ENCODE data around the gene STOX2. TPM values are rescaled to one million over a fixed set of nuclear protein-coding genes. Genes with fewer than 3 reads are reported as not detected.
A peak's percentile ranks its signal among the peaks of the same experiment; 100 is the strongest.

The STOX2 gene
- total RNA-seq, 4 donors from 2014 or later, result 21.6 to 23.7 (median 22.8) TPM

- TF ChIP-seq POLR2A (IDR thresholded peaks at IDR 0.05) (no peak), CTCF (IDR thresholded peaks at IDR 0.05) (no peak)
- intact Hi-C loops (cut with DNase I), result no loop called here
Observed at GRCh38 chr4:183870997-183871396, 34.1 kb upstream of the STOX2 start.

GRCh38 chr4:183871581-183871980, 33.5 kb upstream of the STOX2 start:
- no peaks in the 10 kb centered on the region for H3K36me3 ChIP-seq
- no peaks in the 10 kb centered on the region for H3K27me3 ChIP-seq
- TF ChIP-seq CTCF (IDR thresholded peaks at IDR 0.05) (no peak), POLR2A (IDR thresholded peaks at IDR 0.05) (no peak)
- no peaks in the 10 kb centered on the region for H3K9me3 ChIP-seq
- peaks cover 3 to 42% (median 4%) of the 10 kb centered on the region in 3 donors for H3K4me1 ChIP-seq
- DNase-seq, result no peak
- intact Hi-C loops (cut with DNase I), result no loop called here
- no peak overlapping the region for H3K4me3 ChIP-seq
- H3K27ac ChIP-seq, result no peak overlapping the region
- 84 to 88% methylated on average over 4 of the region's 4 CpGs for WGBS, 2 donors

More at GRCh38 chr4:183870997-183871396, 34.1 kb upstream of the STOX2 start:
- no peaks in the 10 kb centered on the region for H3K27me3 ChIP-seq
- no peaks in the 10 kb centered on the region for H3K9me3 ChIP-seq
- H3K4me3 ChIP-seq, result no peak overlapping the region
- H3K36me3 ChIP-seq, result no peaks in the 10 kb centered on the region
- 65 to 67% methylated on average over 3 of the region's 3 CpGs for WGBS, 2 donors
- DNase-seq, result no peak
- H3K27ac ChIP-seq, result no peak overlapping the region
- H3K4me1 ChIP-seq, result peaks cover 3 to 36% (median 3%) of the 10 kb centered on the region in 3 donors

GRCh38 chr4:183872531-183872930, 32.6 kb upstream of the STOX2 start:
- intact Hi-C loops (cut with DNase I), result no loop called here
- H3K4me1 ChIP-seq, result peaks cover 3 to 52% (median 10%) of the 10 kb centered on the region in 3 donors
- no peaks in the 10 kb centered on the region for H3K9me3 ChIP-seq
- WGBS, 2 donors, result 58 to 61% methylated on average over 5 of the region's 5 CpGs
- no peak for DNase-seq
- no peaks in the 10 kb centered on the region for H3K36me3 ChIP-seq
- H3K4me3 ChIP-seq, result no peak overlapping the region
- TF ChIP-seq POLR2A (IDR thresholded peaks at IDR 0.05), result no peak
- no peak for TF ChIP-seq CTCF (IDR thresholded peaks at IDR 0.05)
- H3K27me3 ChIP-seq, result no peaks in the 10 kb centered on the region
- H3K27ac ChIP-seq, result peak overlapping the region in 2 of 4 donors; percentile 18 to 21

- H3K4me1 ChIP-seq, result peaks cover 3 to 60% (median 10%) of the 10 kb centered on the region in 3 donors
Observed at GRCh38 chr4:183873409-183874185, 31.5 kb upstream of the STOX2 start.

More at GRCh38 chr4:183873409-183874185, 31.5 kb upstream of the STOX2 start:
- 45 to 47% methylated on average over 5 to 6 of the region's 7 CpGs for WGBS, 2 donors
- no peak for DNase-seq
- H3K9me3 ChIP-seq, result no peaks in the 10 kb centered on the region
- no peaks in the 10 kb centered on the region for H3K27me3 ChIP-seq
- H3K27ac ChIP-seq, result peak overlapping the region in 2 of 4 donors; percentile 18 to 44
- H3K4me3 ChIP-seq, result no peak overlapping the region
- H3K36me3 ChIP-seq, result no peaks in the 10 kb centered on the region
- TF ChIP-seq CTCF (IDR thresholded peaks at IDR 0.05), result no peak
- TF ChIP-seq POLR2A (IDR thresholded peaks at IDR 0.05), result no peak
- intact Hi-C loops (cut with DNase I), result no loop called here

Measured in esophagus squamous epithelium (tissue), 5 donors.